Right lobe of liver (tissue), 4 donors: ENCODE measurements around the gene DYNC2H1.

Source experiments
- POLR2A ChIP-seq: fragments of 450-650 bp; IDR thresholded peaks from one replicate; pipeline ENCODE4 v1.6.1; 2017; ENCODE audit warnings: antibody characterized with exemption, mild to moderate bottlenecking
- TF ChIP-seq, protein P1 (sequence below), 4 donors: fragments of 200-600 bp in 3 of 4; fragments of 450-650 bp in 1 of 4; IDR thresholded peaks; one replicate each; pipeline versions ENCODE4 v1.5.1 to v1.8.0; 2016 to 2022; ENCODE audit warnings: antibody characterized with exemption in 4 of 4, mild to moderate bottlenecking in 2 of 4
- donor health status: DM: no; HTN: no; CAD: no.
- donor health status: DM: no; HTN: no; CAD: no.
- donor health status: DM: no; HTN: yes; CAD: no.

DNA sequence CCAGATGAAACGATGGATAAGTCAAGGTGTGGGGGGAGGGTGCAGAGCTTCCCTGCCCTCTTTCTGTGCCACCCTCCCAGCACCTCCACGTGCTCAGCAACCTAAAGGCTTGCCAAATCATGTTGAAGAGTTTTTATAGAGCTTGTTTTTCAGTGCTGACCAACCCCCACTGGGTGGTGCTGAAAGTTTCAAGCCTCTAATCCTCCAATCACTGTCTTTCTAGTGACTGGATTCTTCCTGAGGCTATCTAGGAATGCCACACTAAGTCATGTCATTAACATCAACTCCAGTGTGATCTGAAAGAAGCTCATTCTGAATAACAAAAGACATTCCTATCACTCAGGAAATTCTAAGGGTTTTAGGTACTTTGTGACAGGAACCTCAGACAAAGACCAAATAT lies 382.6 kb downstream of the DYNC2H1 start:
- TF ChIP-seq, protein P1, sequence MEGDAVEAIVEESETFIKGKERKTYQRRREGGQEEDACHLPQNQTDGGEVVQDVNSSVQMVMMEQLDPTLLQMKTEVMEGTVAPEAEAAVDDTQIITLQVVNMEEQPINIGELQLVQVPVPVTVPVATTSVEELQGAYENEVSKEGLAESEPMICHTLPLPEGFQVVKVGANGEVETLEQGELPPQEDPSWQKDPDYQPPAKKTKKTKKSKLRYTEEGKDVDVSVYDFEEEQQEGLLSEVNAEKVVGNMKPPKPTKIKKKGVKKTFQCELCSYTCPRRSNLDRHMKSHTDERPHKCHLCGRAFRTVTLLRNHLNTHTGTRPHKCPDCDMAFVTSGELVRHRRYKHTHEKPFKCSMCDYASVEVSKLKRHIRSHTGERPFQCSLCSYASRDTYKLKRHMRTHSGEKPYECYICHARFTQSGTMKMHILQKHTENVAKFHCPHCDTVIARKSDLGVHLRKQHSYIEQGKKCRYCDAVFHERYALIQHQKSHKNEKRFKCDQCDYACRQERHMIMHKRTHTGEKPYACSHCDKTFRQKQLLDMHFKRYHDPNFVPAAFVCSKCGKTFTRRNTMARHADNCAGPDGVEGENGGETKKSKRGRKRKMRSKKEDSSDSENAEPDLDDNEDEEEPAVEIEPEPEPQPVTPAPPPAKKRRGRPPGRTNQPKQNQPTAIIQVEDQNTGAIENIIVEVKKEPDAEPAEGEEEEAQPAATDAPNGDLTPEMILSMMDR (IDR thresholded peaks at IDR 0.05), result no peak
- TF ChIP-seq POLR2A, result no peak
